DOHH2 (cell line): ENCODE results near the gene ZNF629.

Experiments
- EZH2phosphoT487 ChIP-seq: fragments of 200-600 bp; sonication (generic); IDR thresholded peaks from 2 replicates; pipeline ENCODE4 v1.6.1; 2017; ENCODE audit warnings: borderline replicate concordance, mild to moderate bottlenecking, antibody characterized with exemption, low read length, moderate library complexity, mixed read lengths
- TF ChIP-seq, protein P1 (sequence below): fragments of 200-600 bp; sonication (generic); IDR thresholded peaks from one replicate; pipeline ENCODE4 v1.5.1; 2014; ENCODE audit warnings: antibody characterized with exemption, mild to moderate bottlenecking, low read depth, low read length; ENCODE audit not compliant: poor library complexity, severe bottlenecking

DNA sequence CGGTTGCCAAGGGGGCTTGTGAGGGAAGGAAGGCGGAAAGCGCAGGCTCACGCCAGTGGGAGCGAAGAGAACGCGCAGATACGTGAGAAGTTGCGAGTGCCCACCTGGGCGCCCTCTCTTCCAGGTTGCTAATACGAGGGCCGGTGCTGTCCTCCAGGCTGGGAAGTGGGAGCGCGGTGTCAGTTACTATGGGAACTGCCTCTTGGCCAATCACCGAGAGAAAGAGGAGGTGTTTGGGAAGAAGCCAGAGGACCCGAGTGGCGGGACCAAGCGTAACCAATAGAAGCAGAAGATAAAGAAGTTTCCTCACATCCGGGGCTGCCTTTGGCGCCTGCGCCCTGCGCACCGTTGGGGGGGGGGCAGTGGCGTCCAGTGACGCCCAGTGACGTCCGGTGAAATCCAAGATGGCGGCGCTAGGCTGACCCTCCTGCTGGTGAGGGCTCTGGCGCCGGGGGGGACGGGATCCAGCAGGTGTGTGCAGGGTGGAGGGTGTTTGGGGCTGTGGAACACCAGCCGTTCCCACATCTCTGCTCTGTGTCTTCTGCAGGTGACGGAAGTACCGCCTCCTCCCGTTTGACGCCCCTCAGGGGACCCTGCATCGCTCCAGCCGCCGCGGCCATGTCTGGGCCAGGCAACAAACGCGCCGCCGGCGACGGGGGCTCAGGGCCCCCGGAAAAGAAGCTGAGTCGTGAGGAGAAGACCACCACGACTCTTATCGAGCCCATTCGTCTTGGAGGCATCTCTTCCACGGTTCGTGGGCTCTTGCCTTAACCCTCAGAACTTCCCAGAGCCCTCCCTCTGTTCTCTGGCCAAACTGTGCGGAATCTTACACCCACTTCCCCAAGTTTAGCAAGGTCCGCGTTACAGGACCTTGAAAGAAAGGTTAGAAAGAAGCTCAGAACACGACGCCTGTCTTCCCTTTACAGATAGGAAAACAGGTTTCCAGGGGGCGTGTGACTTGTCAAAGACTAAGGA lies 24.8 kb downstream of the ZNF629 start, which contains the start of the genes CFAP119 and RNF40:
- TF ChIP-seq, protein P1, sequence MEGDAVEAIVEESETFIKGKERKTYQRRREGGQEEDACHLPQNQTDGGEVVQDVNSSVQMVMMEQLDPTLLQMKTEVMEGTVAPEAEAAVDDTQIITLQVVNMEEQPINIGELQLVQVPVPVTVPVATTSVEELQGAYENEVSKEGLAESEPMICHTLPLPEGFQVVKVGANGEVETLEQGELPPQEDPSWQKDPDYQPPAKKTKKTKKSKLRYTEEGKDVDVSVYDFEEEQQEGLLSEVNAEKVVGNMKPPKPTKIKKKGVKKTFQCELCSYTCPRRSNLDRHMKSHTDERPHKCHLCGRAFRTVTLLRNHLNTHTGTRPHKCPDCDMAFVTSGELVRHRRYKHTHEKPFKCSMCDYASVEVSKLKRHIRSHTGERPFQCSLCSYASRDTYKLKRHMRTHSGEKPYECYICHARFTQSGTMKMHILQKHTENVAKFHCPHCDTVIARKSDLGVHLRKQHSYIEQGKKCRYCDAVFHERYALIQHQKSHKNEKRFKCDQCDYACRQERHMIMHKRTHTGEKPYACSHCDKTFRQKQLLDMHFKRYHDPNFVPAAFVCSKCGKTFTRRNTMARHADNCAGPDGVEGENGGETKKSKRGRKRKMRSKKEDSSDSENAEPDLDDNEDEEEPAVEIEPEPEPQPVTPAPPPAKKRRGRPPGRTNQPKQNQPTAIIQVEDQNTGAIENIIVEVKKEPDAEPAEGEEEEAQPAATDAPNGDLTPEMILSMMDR = no peak
- TF ChIP-seq EZH2phosphoT487 = no peak
